Karpas-422 (cell line): ENCODE results near the gene PRKG1. TPM values are rescaled to one million over a fixed set of nuclear protein-coding genes. Genes with fewer than 3 reads are reported as not detected.

Experiments
- DNase-seq: peaks from one replicate; pipeline ENCODE4 v3.0.0-alpha.2; 2015
- H2AFZ ChIP-seq: fragments of 200-600 bp; sonication (generic); 2 replicates; pipeline ENCODE4 v1.6.1; 2014; ENCODE audit warnings: antibody characterized with exemption, low read length, mixed read lengths
- H3K27ac ChIP-seq: fragments of 200-600 bp; sonication (generic); 2 replicates; pipeline ENCODE4 v1.5.1; 2014; ENCODE audit warnings: mild to moderate bottlenecking, low read length, moderate library complexity
- H3K27me3 ChIP-seq: fragments of 200-600 bp; sonication (generic); 2 replicates; pipeline ENCODE4 v1.6.1; 2014; ENCODE audit warnings: low read length, mixed read lengths
- H3K36me3 ChIP-seq: fragments of 200-600 bp; sonication (generic); 2 replicates; pipeline ENCODE4 v1.6.1; 2014; ENCODE audit warnings: low read length, mixed read lengths; ENCODE audit not compliant: insufficient read depth
- H3K4me1 ChIP-seq: fragments of 200-600 bp; sonication (generic); 2 replicates; pipeline ENCODE4 v1.6.1; 2014; ENCODE audit warnings: mild to moderate bottlenecking, low read length, mixed read lengths
- H3K4me2 ChIP-seq: fragments of 200-600 bp; sonication (generic); 2 replicates; pipeline ENCODE4 v1.6.1; 2014; ENCODE audit warnings: low read length, low read depth, mild to moderate bottlenecking; ENCODE audit not compliant: poor library complexity, severe bottlenecking
- H3K4me3 ChIP-seq: fragments of 200-600 bp; sonication (generic); 2 replicates; pipeline ENCODE4 v1.5.1; 2014; ENCODE audit warnings: mild to moderate bottlenecking, antibody characterized with exemption, low read length, mixed read lengths
- H3K79me2 ChIP-seq: fragments of 200-600 bp; sonication (generic); 2 replicates; pipeline ENCODE4 v1.6.1; 2014; ENCODE audit warnings: mild to moderate bottlenecking, low read length, mixed read lengths
- H3K9ac ChIP-seq: fragments of 200-600 bp; sonication (generic); 2 replicates; pipeline ENCODE4 v1.6.0; 2014; ENCODE audit warnings: low read length
- H3K9me2 ChIP-seq: fragments of 200-600 bp; sonication (generic), shearing (Covaris generic); replicated peaks from 2 replicates; pipeline ENCODE4 v1.6.0; 2014; ENCODE audit warnings: mild to moderate bottlenecking, low read length, moderate library complexity; ENCODE audit not compliant: insufficient read depth
- H3K9me3 ChIP-seq: fragments of 300-700, 200-600 bp; sonication (generic); 2 replicates; pipeline ENCODE4 v1.6.1; 2014; ENCODE audit warnings: low read length, mixed read lengths
- H4K20me1 ChIP-seq: fragments of 200-600 bp; sonication (generic); 2 replicates; pipeline ENCODE4 v1.6.1; 2014; ENCODE audit warnings: mild to moderate bottlenecking, antibody characterized with exemption, low read length, low read depth; ENCODE audit not compliant: insufficient read depth
- total RNA-seq: library from RNA; depleted of rRNA; stranded (reverse); fragments of >200 nt; shearing (Covaris generic); gene quantifications from 2 replicates; pipeline ENCODE4 v1.2.3, GENCODE V29; 2014; ENCODE audit warnings: low replicate concordance

PRKG1 gene
- total RNA-seq, 1 experiment from 2014 or later = not detected

- H3K27ac ChIP-seq = no peak overlapping the region
- H3K9me2 ChIP-seq = no peaks in the 10 kb centered on the region
- no peak overlapping the region for H3K4me3 ChIP-seq
- H4K20me1 ChIP-seq = no peaks in the 10 kb centered on the region
- H3K4me1 ChIP-seq = no peaks in the 10 kb centered on the region
- H2AFZ ChIP-seq = no peak overlapping the region
- no peak overlapping the region for H3K9ac ChIP-seq
- no peaks in the 10 kb centered on the region for H3K36me3 ChIP-seq
- H3K9me3 ChIP-seq = no peaks in the 10 kb centered on the region
- H3K79me2 ChIP-seq = no peaks in the 10 kb centered on the region
- no peak for DNase-seq
- no peaks in the 10 kb centered on the region for H3K27me3 ChIP-seq
- no peak overlapping the region for H3K4me2 ChIP-seq
Observed at GRCh38 chr10:51079331-51079730, 5.0 kb downstream of the PRKG1 start.

DNA sequence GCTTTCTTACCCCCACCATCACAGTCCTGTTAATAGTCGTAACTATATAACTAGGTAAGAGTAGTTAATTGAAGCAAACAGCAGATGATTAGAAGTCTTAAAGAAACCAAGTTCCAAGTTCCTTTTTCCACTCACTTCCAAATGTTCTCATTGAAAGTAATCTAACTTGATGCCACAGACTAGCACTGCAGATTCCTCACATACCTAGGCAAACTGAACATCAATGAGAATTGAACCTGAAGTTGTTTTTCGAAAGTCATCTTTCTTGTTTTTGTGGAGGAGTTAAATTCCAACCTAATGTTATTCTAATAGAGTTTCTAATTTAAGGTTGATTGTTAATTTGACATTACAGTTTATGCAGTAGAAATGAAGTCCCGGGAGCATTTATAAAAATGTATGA lies 5.5 kb downstream of the PRKG1 start:
- no peak overlapping the region for H3K4me3 ChIP-seq
- no peaks in the 10 kb centered on the region for H3K4me1 ChIP-seq
- no peak for DNase-seq
- H3K4me2 ChIP-seq = no peak overlapping the region
- no peaks in the 10 kb centered on the region for H4K20me1 ChIP-seq
- no peak overlapping the region for H3K27ac ChIP-seq
- no peaks in the 10 kb centered on the region for H3K79me2 ChIP-seq
- no peaks in the 10 kb centered on the region for H3K9me3 ChIP-seq
- H3K27me3 ChIP-seq = no peaks in the 10 kb centered on the region
- no peak overlapping the region for H2AFZ ChIP-seq
- no peak overlapping the region for H3K9ac ChIP-seq
- no peaks in the 10 kb centered on the region for H3K9me2 ChIP-seq
- no peaks in the 10 kb centered on the region for H3K36me3 ChIP-seq

GRCh38 chr10:51080311-51081006 lies 6.2 kb downstream of the PRKG1 start:
- Histone ChIP-seq H3K4me2 (no peak overlapping the region), H3K4me3 (no peak overlapping the region), H3K9ac (no peak overlapping the region), H2AFZ (no peak overlapping the region), H3K36me3 (no peaks in the 10 kb centered on the region), H3K27ac (no peak overlapping the region), H4K20me1 (no peaks in the 10 kb centered on the region), H3K4me1 (no peaks in the 10 kb centered on the region), H3K79me2 (no peaks in the 10 kb centered on the region), H3K9me3 (no peaks in the 10 kb centered on the region), H3K27me3 (no peaks in the 10 kb centered on the region), H3K9me2 (no peaks in the 10 kb centered on the region)
- no peak for DNase-seq

GRCh38 chr10:51082857-51083256 lies 8.6 kb downstream of the PRKG1 start:
- no peak overlapping the region for H3K4me2 ChIP-seq
- DNase-seq = no peak
- no peaks in the 10 kb centered on the region for H3K4me1 ChIP-seq
- no peaks in the 10 kb centered on the region for H3K27me3 ChIP-seq
- no peak overlapping the region for H3K27ac ChIP-seq
- no peak overlapping the region for H3K4me3 ChIP-seq
- no peaks in the 10 kb centered on the region for H4K20me1 ChIP-seq
- H2AFZ ChIP-seq = no peak overlapping the region
- H3K36me3 ChIP-seq = no peaks in the 10 kb centered on the region
- no peaks in the 10 kb centered on the region for H3K9me3 ChIP-seq
- H3K9ac ChIP-seq = no peak overlapping the region
- H3K9me2 ChIP-seq = no peaks in the 10 kb centered on the region
- H3K79me2 ChIP-seq = no peaks in the 10 kb centered on the region

GRCh38 chr10:51083356-51083853 lies 9.1 kb downstream of the PRKG1 start:
- H3K36me3 ChIP-seq = no peaks in the 10 kb centered on the region
- no peaks in the 10 kb centered on the region for H3K79me2 ChIP-seq
- no peak overlapping the region for H3K4me2 ChIP-seq
- H3K27ac ChIP-seq = no peak overlapping the region
- H3K27me3 ChIP-seq = no peaks in the 10 kb centered on the region
- no peaks in the 10 kb centered on the region for H3K9me2 ChIP-seq
- H2AFZ ChIP-seq = no peak overlapping the region
- H3K4me1 ChIP-seq = no peaks in the 10 kb centered on the region
- no peak for DNase-seq
- no peak overlapping the region for H3K4me3 ChIP-seq
- no peaks in the 10 kb centered on the region for H4K20me1 ChIP-seq
- no peak overlapping the region for H3K9ac ChIP-seq
- no peaks in the 10 kb centered on the region for H3K9me3 ChIP-seq

GRCh38 chr10:51085204-51085603 lies 10.9 kb downstream of the PRKG1 start:
- Histone ChIP-seq H3K9ac (no peak overlapping the region), H4K20me1 (no peaks in the 10 kb centered on the region), H3K4me2 (no peak overlapping the region), H3K79me2 (no peaks in the 10 kb centered on the region), H3K9me2 (no peaks in the 10 kb centered on the region), H2AFZ (no peak overlapping the region), H3K4me3 (no peak overlapping the region), H3K9me3 (no peaks in the 10 kb centered on the region), H3K36me3 (no peaks in the 10 kb centered on the region), H3K27ac (no peak overlapping the region), H3K4me1 (no peaks in the 10 kb centered on the region), H3K27me3 (no peaks in the 10 kb centered on the region)
- no peak for DNase-seq

- no peaks in the 10 kb centered on the region for H3K27me3 ChIP-seq
- H3K36me3 ChIP-seq = no peaks in the 10 kb centered on the region
- H3K9me3 ChIP-seq = no peaks in the 10 kb centered on the region
- no peak overlapping the region for H3K27ac ChIP-seq
- DNase-seq = no peak
- no peak overlapping the region for H2AFZ ChIP-seq
- H3K4me1 ChIP-seq = no peaks in the 10 kb centered on the region
- H3K79me2 ChIP-seq = no peaks in the 10 kb centered on the region
- no peak overlapping the region for H3K4me3 ChIP-seq
- no peaks in the 10 kb centered on the region for H4K20me1 ChIP-seq
- H3K9ac ChIP-seq = no peak overlapping the region
- H3K9me2 ChIP-seq = no peaks in the 10 kb centered on the region
- no peak overlapping the region for H3K4me2 ChIP-seq
Observed at GRCh38 chr10:51086710-51087109, 12.4 kb downstream of the PRKG1 start.

DNA sequence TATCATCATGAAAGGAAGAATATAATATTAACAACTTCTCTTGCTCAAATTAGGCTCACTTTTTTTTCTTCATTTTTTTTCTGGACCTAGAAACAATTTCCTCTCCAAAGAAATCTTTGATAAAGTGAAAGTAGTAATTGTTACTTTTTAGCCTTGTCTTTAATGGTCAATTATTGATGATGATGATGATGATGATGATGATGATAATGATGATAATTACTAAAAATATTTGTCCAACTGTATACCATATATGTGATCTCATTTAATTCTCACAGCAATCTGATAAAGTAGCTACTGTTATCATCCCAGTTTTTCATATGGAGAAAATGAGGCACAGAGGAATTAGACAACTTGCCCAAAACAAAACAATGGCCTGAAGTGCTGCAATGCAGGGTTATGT lies 12.8 kb downstream of the PRKG1 start:
- no peaks in the 10 kb centered on the region for H3K9me3 ChIP-seq
- H4K20me1 ChIP-seq = no peaks in the 10 kb centered on the region
- H3K27me3 ChIP-seq = no peaks in the 10 kb centered on the region
- no peaks in the 10 kb centered on the region for H3K79me2 ChIP-seq
- H2AFZ ChIP-seq = no peak overlapping the region
- no peaks in the 10 kb centered on the region for H3K4me1 ChIP-seq
- no peak for DNase-seq
- no peak overlapping the region for H3K4me3 ChIP-seq
- no peak overlapping the region for H3K9ac ChIP-seq
- no peaks in the 10 kb centered on the region for H3K9me2 ChIP-seq
- H3K36me3 ChIP-seq = no peaks in the 10 kb centered on the region
- H3K27ac ChIP-seq = no peak overlapping the region
- no peak overlapping the region for H3K4me2 ChIP-seq
